Measurements from ENCODE around the gene DRAM2. TPM values are rescaled to one million over a fixed set of nuclear protein-coding genes. Genes with fewer than 3 reads are reported as not detected.

Gene DRAM2
- total RNA-seq, 1 donor from 2014 or later, result 33.9 TPM

DNA sequence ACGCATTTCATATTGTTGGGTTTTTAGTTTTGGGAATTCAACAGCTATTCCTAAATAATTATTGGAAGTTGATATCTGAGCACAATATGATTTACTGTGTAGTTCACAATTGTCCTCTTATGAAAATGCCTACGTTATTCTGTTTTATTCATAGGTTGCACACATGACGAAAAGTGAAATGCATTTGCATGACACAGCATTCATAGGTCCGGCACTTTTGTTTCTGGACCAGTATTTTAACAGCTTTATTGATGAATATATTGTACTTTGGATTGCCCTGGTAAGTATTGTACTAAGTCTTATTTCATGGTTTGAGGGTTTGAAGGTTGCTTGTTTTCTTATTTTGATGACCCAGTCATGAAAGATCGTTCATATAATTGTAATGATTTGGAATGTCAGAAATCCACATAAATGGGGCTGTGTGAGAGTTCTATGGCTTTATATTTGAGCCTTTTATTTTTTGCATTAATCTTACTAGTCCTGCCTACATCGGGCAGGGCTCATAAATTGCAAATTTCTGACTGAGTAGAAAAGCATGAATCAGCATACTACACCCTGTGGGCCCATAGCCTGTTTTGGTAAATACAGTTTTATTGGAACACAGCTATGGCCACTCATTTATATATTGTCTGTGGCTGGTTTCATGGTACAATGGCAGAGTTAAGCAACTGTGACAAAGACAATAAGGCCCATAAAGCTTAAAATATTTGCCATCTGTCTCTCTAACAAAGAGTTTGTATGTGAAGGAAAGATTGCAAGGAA is 43.6 kb upstream of the DRAM2 start:
- Histone ChIP-seq H3K9me3 (ENCODE audit: insufficient read depth, low read depth, low read length) (no peaks in the 10 kb centered on the region), H3K9ac (ENCODE audit: low read length) (no peak overlapping the region), H3K4me1 (ENCODE audit: insufficient read depth, low read length) (no peaks in the 10 kb centered on the region), H3K27me3 (ENCODE audit: insufficient read depth, low read length) (no peaks in the 10 kb centered on the region), H3K79me2 (ENCODE audit: insufficient read depth, low read length) (no peaks in the 10 kb centered on the region), H3K36me3 (ENCODE audit: insufficient read depth, low read length) (peaks cover 11% of the 10 kb centered on the region), H3K4me3 (ENCODE audit: insufficient read depth, low read depth, low read length) (no peak overlapping the region), H2AFZ (ENCODE audit: low read depth, low read length) (no peak overlapping the region), H3K4me2 (ENCODE audit: low read length) (no peak overlapping the region), H3K27ac (ENCODE audit: low read depth, low read length) (no peak overlapping the region), H4K20me1 (ENCODE audit: insufficient read depth, low read length) (no peaks in the 10 kb centered on the region)
- DNase-seq (ENCODE audit: low read depth) (no peak), FAIRE-seq (no peak)
- no peaks in the 10 kb centered on the region for H3K4me1 Mint-ChIP-seq (ENCODE audit: low read depth, unreplicated experiment)
- TF ChIP-seq CTCF (IDR thresholded peaks at IDR 0.05; ENCODE audit: insufficient read depth, low read depth, low read length) (no peak), EZH2 (IDR thresholded peaks at IDR 0.05; ENCODE audit: insufficient read depth, low read length) (no peak)
- no peaks in the 10 kb centered on the region for H3K27me3 Mint-ChIP-seq (ENCODE audit: low read depth, unreplicated experiment)
- H3K9me3 Mint-ChIP-seq (ENCODE audit: unreplicated experiment), result no peaks in the 10 kb centered on the region
- no peak overlapping the region for H3K4me3 Mint-ChIP-seq (ENCODE audit: unreplicated experiment)
- no peak overlapping the region for H3K27ac Mint-ChIP-seq (ENCODE audit: unreplicated experiment)
- peaks cover 14% of the 10 kb centered on the region for H3K36me3 Mint-ChIP-seq (ENCODE audit: low read depth, unreplicated experiment)

GRCh38 chr1:111182052-111182451 is 42.2 kb upstream of the DRAM2 start:
- Histone ChIP-seq H2AFZ (ENCODE audit: low read depth, low read length) (no peak overlapping the region), H3K4me3 (ENCODE audit: insufficient read depth, low read depth, low read length) (no peak overlapping the region), H3K9me3 (ENCODE audit: insufficient read depth, low read depth, low read length) (no peaks in the 10 kb centered on the region), H3K36me3 (ENCODE audit: insufficient read depth, low read length) (peaks cover 11% of the 10 kb centered on the region), H3K4me1 (ENCODE audit: insufficient read depth, low read length) (no peaks in the 10 kb centered on the region), H3K4me2 (ENCODE audit: low read length) (no peak overlapping the region), H4K20me1 (ENCODE audit: insufficient read depth, low read length) (no peaks in the 10 kb centered on the region), H3K27me3 (ENCODE audit: insufficient read depth, low read length) (no peaks in the 10 kb centered on the region), H3K27ac (ENCODE audit: low read depth, low read length) (no peak overlapping the region), H3K9ac (ENCODE audit: low read length) (no peak overlapping the region), H3K79me2 (ENCODE audit: insufficient read depth, low read length) (no peaks in the 10 kb centered on the region)
- Mint-ChIP-seq H3K27me3 (ENCODE audit: low read depth, unreplicated experiment) (no peaks in the 10 kb centered on the region), H3K27ac (ENCODE audit: unreplicated experiment) (no peak overlapping the region), H3K9me3 (ENCODE audit: unreplicated experiment) (no peaks in the 10 kb centered on the region), H3K4me3 (ENCODE audit: unreplicated experiment) (no peak overlapping the region), H3K4me1 (ENCODE audit: low read depth, unreplicated experiment) (no peaks in the 10 kb centered on the region), H3K36me3 (ENCODE audit: low read depth, unreplicated experiment) (peaks cover 9% of the 10 kb centered on the region)
- DNase-seq (ENCODE audit: low read depth), result no peak
- TF ChIP-seq EZH2 (IDR thresholded peaks at IDR 0.05; ENCODE audit: insufficient read depth, low read length), result no peak
- TF ChIP-seq CTCF (IDR thresholded peaks at IDR 0.05; ENCODE audit: insufficient read depth, low read depth, low read length), result no peak
- no peak for FAIRE-seq

GRCh38 chr1:111179968-111180533 is 40.2 kb upstream of the DRAM2 start:
- TF ChIP-seq EZH2 (IDR thresholded peaks at IDR 0.05; ENCODE audit: insufficient read depth, low read length) (no peak), CTCF (IDR thresholded peaks at IDR 0.05; ENCODE audit: insufficient read depth, low read depth, low read length) (no peak)
- Histone ChIP-seq H3K4me2 (ENCODE audit: low read length) (no peak overlapping the region), H3K36me3 (ENCODE audit: insufficient read depth, low read length) (peaks cover 12% of the 10 kb centered on the region), H3K9ac (ENCODE audit: low read length) (no peak overlapping the region), H3K27ac (ENCODE audit: low read depth, low read length) (no peak overlapping the region), H3K4me1 (ENCODE audit: insufficient read depth, low read length) (no peaks in the 10 kb centered on the region), H3K79me2 (ENCODE audit: insufficient read depth, low read length) (no peaks in the 10 kb centered on the region), H3K4me3 (ENCODE audit: insufficient read depth, low read depth, low read length) (no peak overlapping the region), H2AFZ (ENCODE audit: low read depth, low read length) (no peak overlapping the region), H3K9me3 (ENCODE audit: insufficient read depth, low read depth, low read length) (no peaks in the 10 kb centered on the region), H4K20me1 (ENCODE audit: insufficient read depth, low read length) (no peaks in the 10 kb centered on the region), H3K27me3 (ENCODE audit: insufficient read depth, low read length) (no peaks in the 10 kb centered on the region)
- Mint-ChIP-seq H3K9me3 (ENCODE audit: unreplicated experiment) (no peaks in the 10 kb centered on the region), H3K4me3 (ENCODE audit: unreplicated experiment) (no peak overlapping the region), H3K36me3 (ENCODE audit: low read depth, unreplicated experiment) (peaks cover 3% of the 10 kb centered on the region), H3K27me3 (ENCODE audit: low read depth, unreplicated experiment) (no peaks in the 10 kb centered on the region), H3K27ac (ENCODE audit: unreplicated experiment) (no peak overlapping the region), H3K4me1 (ENCODE audit: low read depth, unreplicated experiment) (no peaks in the 10 kb centered on the region)
- no peak for FAIRE-seq
- no peak for DNase-seq (ENCODE audit: low read depth)
